Urothelium cell line (cell line): ENCODE data around the gene LRRC71.

Source experiments
- DNase-seq: peaks from one replicate; pipeline ENCODE4 v3.0.0; 2011; ENCODE audit warnings: low spot score, mixed read lengths
- FAIRE-seq: peaks from 2 replicates; lab custom pipeline; 2011; peaks lifted over from hg19 to GRCh38; lab: Jason Lieb, UNC

LRRC71 gene

GRCh38 chr1:156904187-156904959 lies 16.1 kb upstream of the LRRC71 start:
- no peak for DNase-seq
- no peak for FAIRE-seq

DNA sequence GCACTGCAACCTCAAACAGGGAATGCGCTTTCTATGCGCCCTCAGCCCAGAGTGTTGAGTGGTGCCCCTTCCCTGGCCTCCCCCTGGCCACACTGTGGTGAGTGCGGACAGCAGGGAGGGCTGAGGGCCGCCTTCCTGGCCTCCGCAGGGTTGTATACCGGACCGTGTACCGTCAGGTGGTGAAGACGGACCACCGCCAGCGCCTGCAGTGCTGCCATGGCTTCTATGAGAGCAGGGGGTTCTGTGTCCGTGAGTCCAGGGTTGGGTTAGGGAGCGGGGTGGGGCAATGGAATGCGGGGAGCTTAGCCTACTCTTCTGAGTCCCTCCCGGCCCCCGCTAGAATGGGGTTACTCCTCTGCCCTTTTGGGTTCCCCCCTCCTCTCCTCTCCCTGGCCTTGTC lies 15.3 kb upstream of the LRRC71 start:
- no peak for DNase-seq

DNA sequence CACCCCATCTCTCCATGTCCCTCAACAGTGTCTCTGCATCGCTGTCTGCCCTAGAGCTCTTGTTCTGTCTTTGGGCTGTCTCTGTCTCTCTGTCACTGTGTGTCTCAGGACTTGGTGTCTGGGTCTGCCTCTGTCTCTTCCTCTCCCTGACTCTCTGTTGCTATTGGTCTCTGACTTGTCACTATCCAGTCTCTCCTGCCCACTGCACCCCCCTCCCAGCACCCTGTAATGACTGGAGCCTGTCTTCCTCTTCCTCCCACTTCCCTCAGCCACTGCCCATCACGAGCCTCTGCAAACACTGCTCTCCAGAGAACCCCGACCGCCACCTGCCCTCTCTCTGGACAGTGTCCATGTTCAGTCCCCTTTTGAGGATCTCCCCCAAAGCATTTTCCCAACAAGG lies 14.8 kb upstream of the LRRC71 start:
- DNase-seq (no peak), FAIRE-seq (no peak)

More for the DNA sequence above, 15.3 kb upstream of the LRRC71 start:
- FAIRE-seq = no peak

- no peak for DNase-seq
- no peak for FAIRE-seq
These were observed 14.1 kb upstream of the LRRC71 start for GRCh38 chr1:156906206-156906906.

GRCh38 chr1:156908541-156908940 lies 11.9 kb upstream of the LRRC71 start:
- FAIRE-seq (no peak), DNase-seq (no peak)

DNA sequence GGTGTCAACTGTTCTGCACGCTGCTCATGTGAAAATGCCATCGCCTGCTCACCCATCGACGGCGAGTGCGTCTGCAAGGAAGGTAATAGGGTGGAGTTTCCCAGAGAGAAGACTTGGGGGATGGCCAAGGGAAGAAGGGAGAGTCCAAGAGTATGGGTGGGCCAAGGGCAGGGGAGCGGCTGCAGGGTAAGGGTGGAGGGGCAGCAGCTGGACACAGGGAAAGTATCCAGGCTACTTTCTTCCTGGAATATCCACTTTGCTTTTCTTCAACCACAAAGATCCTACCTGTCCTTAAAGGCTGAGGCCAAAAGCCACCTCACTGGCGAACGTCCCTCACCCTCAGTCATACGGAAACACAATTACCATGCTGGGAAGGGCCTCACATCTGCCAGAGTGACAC lies 11.5 kb upstream of the LRRC71 start:
- FAIRE-seq (no peak), DNase-seq (no peak)

DNA sequence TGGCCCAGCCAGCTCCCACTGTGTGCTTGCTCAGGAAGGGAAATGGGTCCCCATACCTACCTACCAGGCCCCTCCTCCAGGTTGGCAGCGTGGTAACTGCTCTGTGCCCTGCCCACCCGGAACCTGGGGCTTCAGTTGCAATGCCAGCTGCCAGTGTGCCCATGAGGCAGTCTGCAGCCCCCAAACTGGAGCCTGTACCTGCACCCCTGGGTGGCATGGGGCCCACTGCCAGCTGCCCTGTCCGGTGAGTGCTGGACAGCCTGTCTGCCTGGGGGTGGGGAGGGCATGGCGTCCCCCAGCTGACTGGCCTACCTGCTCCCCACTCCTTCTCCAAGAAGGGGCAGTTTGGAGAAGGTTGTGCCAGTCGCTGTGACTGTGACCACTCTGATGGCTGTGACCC lies 10.8 kb upstream of the LRRC71 start:
- DNase-seq (no peak), FAIRE-seq (no peak)

DNA sequence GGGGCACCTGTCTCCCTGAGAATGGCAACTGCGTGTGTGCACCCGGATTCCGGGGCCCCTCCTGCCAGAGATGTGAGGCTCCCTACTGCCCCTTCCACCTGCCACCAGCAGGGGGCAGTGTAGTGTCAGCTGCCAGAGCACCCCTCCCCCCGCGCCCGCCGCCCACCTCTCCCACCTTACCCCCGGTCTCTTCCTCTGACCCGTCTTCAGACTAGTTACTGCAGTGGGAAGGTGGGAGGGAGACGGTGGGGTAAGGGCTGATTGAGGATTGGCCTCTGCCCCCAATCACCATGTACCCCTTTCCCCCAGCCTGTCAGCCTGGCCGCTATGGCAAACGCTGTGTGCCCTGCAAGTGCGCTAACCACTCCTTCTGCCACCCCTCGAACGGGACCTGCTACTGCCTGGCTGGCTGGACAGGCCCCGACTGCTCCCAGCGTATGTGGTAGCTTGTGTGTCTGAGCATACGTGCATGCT lies 10.1 kb upstream of the LRRC71 start:
- FAIRE-seq = peak; percentile 86
- DNase-seq = peak; percentile 72

- DNase-seq = no peak
- FAIRE-seq = no peak
These were observed 8.7 kb upstream of the LRRC71 start for GRCh38 chr1:156911577-156912298.

DNA sequence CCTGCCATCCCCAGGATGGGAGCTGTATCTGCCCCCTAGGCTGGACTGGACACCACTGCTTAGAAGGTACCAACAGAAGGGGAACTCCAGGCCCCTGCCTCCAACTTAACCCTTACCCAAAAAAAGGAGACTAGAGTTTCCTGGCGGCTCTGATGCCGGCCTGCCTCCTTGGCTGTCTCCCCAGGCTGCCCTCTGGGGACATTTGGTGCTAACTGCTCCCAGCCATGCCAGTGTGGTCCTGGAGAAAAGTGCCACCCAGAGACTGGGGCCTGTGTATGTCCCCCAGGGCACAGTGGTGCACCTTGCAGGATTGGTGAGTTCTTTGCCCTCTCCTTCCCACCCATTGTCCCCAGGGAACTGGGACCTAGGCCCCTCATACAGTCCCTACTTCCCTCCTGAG lies 8.1 kb upstream of the LRRC71 start:
- FAIRE-seq = no peak
- no peak for DNase-seq

DNA sequence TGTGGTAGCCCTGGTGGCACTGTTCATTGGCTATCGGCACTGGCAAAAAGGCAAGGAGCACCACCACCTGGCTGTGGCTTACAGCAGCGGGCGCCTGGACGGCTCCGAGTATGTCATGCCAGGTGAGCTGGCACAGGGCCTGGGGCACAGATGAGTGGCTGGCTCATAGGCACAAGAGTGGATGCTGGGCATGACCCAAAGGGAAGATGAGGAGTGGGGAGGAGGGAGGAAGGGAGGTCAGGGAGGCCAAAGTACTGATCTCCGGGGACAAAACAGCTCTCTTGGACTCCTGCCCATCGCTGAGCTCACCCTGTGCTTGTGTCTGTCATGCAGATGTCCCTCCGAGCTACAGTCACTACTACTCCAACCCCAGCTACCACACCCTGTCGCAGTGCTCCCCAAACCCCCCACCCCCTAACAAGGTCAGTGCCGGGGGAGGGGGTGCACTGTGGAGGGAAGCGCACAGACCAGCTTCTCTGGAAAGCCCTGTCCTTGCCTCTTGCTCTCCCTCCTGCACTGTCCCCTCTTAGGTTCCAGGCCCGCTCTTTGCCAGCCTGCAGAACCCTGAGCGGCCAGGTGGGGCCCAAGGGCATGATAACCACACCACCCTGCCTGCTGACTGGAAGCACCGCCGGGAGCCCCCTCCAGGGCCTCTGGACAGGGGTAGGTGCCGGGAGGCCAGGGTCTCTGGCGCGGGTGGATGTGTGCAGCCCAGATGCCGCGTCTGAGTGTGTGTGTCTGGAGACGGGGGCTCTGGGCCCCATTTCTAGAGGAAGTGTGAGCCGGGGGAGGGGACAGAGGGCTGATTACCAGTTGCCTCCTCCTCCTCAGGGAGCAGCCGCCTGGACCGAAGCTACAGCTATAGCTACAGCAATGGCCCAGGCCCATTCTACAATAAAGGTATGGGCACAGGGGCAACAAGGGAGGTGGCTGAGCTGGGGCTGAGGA lies 7.3 kb upstream of the LRRC71 start:
- FAIRE-seq (no peak), DNase-seq (no peak)

DNA sequence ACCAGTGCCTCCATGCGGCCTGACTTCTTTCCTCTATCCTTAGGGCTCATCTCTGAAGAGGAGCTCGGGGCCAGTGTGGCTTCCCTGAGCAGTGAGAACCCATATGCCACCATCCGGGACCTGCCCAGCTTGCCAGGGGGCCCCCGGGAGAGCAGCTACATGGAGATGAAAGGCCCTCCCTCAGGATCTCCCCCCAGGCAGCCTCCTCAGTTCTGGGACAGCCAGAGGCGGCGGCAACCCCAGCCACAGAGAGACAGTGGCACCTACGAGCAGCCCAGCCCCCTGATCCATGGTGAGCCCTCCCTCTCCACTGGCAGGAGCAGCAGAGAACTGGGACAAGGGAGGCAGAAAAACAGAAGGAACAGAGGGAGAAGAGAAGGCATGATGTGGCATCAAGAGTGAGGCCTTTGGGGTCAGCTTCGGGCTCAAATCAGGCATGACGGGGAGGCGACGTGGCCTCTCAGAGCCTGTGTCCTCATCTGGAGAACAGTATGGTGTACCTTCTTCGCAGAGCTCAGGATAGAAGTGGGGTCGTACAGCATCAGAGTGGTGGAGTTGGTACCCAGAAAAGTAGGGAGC lies 6.5 kb upstream of the LRRC71 start:
- DNase-seq (no peak), FAIRE-seq (no peak)

DNA sequence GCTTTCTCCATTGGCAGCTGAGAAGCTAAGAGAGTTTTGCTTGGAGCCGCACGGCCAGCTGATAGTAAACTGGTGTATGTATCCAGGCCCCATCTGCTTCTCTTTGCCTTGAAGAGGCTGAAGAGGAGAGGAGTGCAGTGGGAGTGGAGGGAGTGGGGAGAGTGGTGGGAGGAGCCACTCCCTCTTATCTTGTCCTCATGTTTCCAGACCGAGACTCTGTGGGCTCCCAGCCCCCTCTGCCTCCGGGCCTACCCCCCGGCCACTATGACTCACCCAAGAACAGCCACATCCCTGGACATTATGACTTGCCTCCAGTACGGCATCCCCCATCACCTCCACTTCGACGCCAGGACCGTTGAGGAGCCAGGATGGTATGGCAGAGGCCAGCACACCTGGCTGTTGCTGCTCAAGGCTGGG lies 6.0 kb upstream of the LRRC71 start:
- no peak for DNase-seq
- no peak for FAIRE-seq

DNA sequence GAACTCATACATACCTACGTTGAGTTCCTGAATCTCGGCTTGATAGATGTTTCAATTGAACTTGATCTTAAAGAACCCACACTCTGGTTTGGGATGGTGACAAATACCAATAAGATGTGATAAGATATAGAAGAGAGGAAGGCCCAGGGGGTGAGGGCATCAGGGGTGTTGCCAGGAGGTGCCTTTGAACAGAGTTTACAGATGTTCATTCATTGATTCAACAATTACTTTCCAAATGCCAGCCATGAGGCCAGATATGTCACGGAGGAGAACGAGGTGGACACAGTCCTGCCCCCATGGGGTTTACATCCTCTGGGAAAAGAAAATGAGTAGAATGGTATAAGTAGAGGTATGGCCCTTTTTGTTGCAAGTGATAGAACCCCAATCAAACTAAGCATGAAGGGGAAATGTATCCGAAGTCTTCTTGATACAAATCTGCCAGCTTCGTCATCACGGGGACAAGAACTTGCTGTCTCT lies 659 bp downstream of the LRRC71 start:
- no peak for FAIRE-seq

DNA sequence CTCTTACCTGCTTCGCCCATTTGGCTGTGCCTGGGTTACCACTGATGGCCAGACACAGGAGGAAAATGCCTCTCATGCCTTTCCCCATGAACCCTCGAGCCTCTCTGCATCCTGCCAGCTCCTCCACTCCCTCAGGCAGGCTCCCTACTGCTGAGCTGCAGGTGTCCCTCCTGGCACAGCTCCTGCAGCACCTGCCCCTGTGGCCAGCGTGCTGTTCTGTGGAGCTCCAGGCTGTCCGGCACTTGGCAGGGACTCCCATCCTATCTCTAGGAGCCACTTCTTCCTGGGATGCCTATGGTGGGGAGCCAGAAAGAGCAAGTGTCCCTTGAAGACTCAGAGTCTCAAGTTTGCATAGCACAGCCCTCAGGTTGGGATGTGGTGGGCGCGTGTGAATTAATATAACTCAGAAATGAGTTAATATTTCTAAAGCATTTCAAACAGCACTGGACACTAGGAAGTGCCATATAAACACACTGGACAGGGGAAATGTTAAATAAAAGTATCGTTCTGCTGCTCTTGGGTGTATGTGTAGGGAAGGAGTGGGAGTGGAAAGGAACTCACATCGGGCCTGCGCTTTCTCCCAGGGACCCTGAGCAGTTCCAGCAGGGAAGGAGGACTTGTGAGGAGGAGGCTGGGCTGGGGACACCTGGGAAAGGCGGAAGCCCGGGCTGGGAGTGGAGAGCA lies 2.7 kb downstream of the LRRC71 start:
- no peak for FAIRE-seq
- DNase-seq = no peak

More for the DNA sequence above, 659 bp downstream of the LRRC71 start:
- no peak for DNase-seq

- FAIRE-seq = no peak
These were observed 3.4 kb downstream of the LRRC71 start for GRCh38 chr1:156923670-156924477.

GRCh38 chr1:156924478-156925153 lies 4.2 kb downstream of the LRRC71 start:
- FAIRE-seq (no peak), DNase-seq (no peak)

More at GRCh38 chr1:156923670-156924477, 3.4 kb downstream of the LRRC71 start:
- DNase-seq = no peak
